CD14-positive monocyte (primary cell): Measurements from ENCODE around the gene NACA2. TPM values are rescaled to one million over a fixed set of nuclear protein-coding genes. Genes with fewer than 3 reads are reported as not detected.

Experiments used
- DNase-seq, 3 donors: peaks; one replicate each; pipeline ENCODE4 v3.0.0-alpha.2; 2011 to 2022
- H2AFZ ChIP-seq: 2 replicates; pipeline ENCODE4 v1.6.0; 2012; ENCODE audit warnings: mild to moderate bottlenecking, low read depth, low read length, inconsistent platforms; ENCODE audit not compliant: insufficient read depth, poor library complexity, severe bottlenecking
- H3K27ac ChIP-seq, 2 donors: 1 replicate in 1 of 2; 2 replicates in 1 of 2; pipeline ENCODE4 v1.5.1; 2012 to 2013; ENCODE audit warnings: low read length in 2 of 2, control low read depth in 1 of 2, inconsistent platforms in 1 of 2, low read depth in 1 of 2, mild to moderate bottlenecking in 1 of 2
- H3K27me3 ChIP-seq, 2 donors: one replicate each; pipeline versions ENCODE4 v1.6.0 to v1.6.1; 2011 to 2013; ENCODE audit warnings: low read length in 2 of 2; ENCODE audit not compliant: control insufficient read depth in 2 of 2, insufficient read depth in 2 of 2
- H3K36me3 ChIP-seq, 2 donors: replicated peaks in 1 of 2; 1 replicate in 1 of 2; 2 replicates in 1 of 2; pipeline versions ENCODE4 v1.5.1 to v1.6.1; 2012 to 2013; ENCODE audit warnings: low read length in 2 of 2, control low read depth in 1 of 2, inconsistent platforms in 1 of 2, mild to moderate bottlenecking in 1 of 2; ENCODE audit not compliant: insufficient read depth in 2 of 2, control insufficient read depth in 1 of 2
- H3K4me1 ChIP-seq, 2 donors: 1 replicate in 1 of 2; 2 replicates in 1 of 2; pipeline versions ENCODE4 v1.5.1 to v1.6.1; 2012 to 2013; ENCODE audit warnings: low read length in 2 of 2, control low read depth in 1 of 2, inconsistent platforms in 1 of 2, mild to moderate bottlenecking in 1 of 2, moderate library complexity in 1 of 2; ENCODE audit not compliant: insufficient read depth in 2 of 2, control insufficient read depth in 1 of 2
- H3K4me2 ChIP-seq: replicated peaks from 2 replicates; pipeline ENCODE3; 2012; ENCODE audit warnings: low read length, moderate library complexity, mild to moderate bottlenecking; ENCODE audit not compliant: poor library complexity, severe bottlenecking; ENCODE audit errors: extremely low read depth
- H3K4me3 ChIP-seq, 3 experiments: fragments of 200-600 bp in 1 of 3; sonication (generic) in 1 of 3; replicated peaks in 1 of 3; 1 replicate in 2 of 3; 2 replicates in 1 of 3; pipeline ENCODE4 v1.5.1; 2011 to 2013; ENCODE audit warnings: low read length in 3 of 3, mild to moderate bottlenecking in 3 of 3, control low read depth in 2 of 3, low read depth in 2 of 3, inconsistent platforms in 1 of 3, moderate library complexity in 1 of 3
- H3K79me2 ChIP-seq: 2 replicates; pipeline ENCODE4 v1.6.0; 2012; ENCODE audit warnings: mild to moderate bottlenecking, control low read depth, inconsistent platforms, low read length, moderate library complexity; ENCODE audit not compliant: insufficient read depth
- H3K9ac ChIP-seq: 2 replicates; pipeline ENCODE4 v1.6.0; 2017; ENCODE audit warnings: low read length, mild to moderate bottlenecking; ENCODE audit not compliant: insufficient read depth, poor library complexity, severe bottlenecking
- H3K9me3 ChIP-seq, 2 donors: replicated peaks in 1 of 2; 1 replicate in 1 of 2; 2 replicates in 1 of 2; pipeline versions ENCODE4 v1.5.1 to v1.6.1; 2012 to 2013; ENCODE audit warnings: low read length in 2 of 2, control low read depth in 1 of 2; ENCODE audit not compliant: control insufficient read depth in 1 of 2, insufficient read depth in 1 of 2
- H4K20me1 ChIP-seq: 2 replicates; pipeline ENCODE4 v1.6.0; 2012; ENCODE audit warnings: mild to moderate bottlenecking, low read length, control low read depth, moderate library complexity; ENCODE audit not compliant: insufficient read depth
- H3K27ac Mint-ChIP-seq, 7 donors: one replicate each; pipeline ENCODE4 v1.8.0; 2020; ENCODE audit warnings: mild to moderate bottlenecking in 7 of 7, mixed read lengths in 7 of 7, moderate library complexity in 6 of 7, inconsistent platforms in 2 of 7
- H3K27me3 Mint-ChIP-seq, 3 donors: one replicate each; pipeline ENCODE4 v1.8.0; 2021 to 2022; ENCODE audit warnings: low read depth in 3 of 3, mild to moderate bottlenecking in 3 of 3, mixed read lengths in 3 of 3, moderate library complexity in 3 of 3, inconsistent platforms in 1 of 3
- H3K36me3 Mint-ChIP-seq, 2 donors: one replicate each; pipeline ENCODE4 v1.8.0; 2020; ENCODE audit warnings: mixed read lengths in 2 of 2, inconsistent platforms in 1 of 2, mild to moderate bottlenecking in 1 of 2
- H3K4me1 Mint-ChIP-seq: one replicate; pipeline ENCODE4 v1.8.0; 2020; ENCODE audit warnings: mild to moderate bottlenecking, mixed read lengths
- H3K4me3 Mint-ChIP-seq, 2 donors: one replicate each; pipeline ENCODE4 v1.8.0; 2020; ENCODE audit warnings: mild to moderate bottlenecking in 2 of 2, mixed read lengths in 2 of 2, moderate library complexity in 1 of 2
- H3K9me3 Mint-ChIP-seq, 7 donors: one replicate each; pipeline ENCODE4 v1.8.0; 2020 to 2022; ENCODE audit warnings: mixed read lengths in 7 of 7, mild to moderate bottlenecking in 6 of 7, moderate library complexity in 6 of 7, inconsistent platforms in 2 of 7
- CTCF ChIP-seq: fragments of 200-600 bp; IDR thresholded peaks from one replicate; pipeline ENCODE4 v1.8.0; 2022; ENCODE audit warnings: antibody characterized with exemption, mild to moderate bottlenecking
- WGBS: methylation state at CpG from one replicate; pipeline ENCODE4 v1.1.5; 2013; ENCODE audit warnings: missing lambda C conversion rate; ENCODE audit not compliant: insufficient coverage; 5-methylcytosine and 5-hydroxymethylcytosine counted together
- intact Hi-C, 2 donors: fragments of 100-400 bp; cut with micrococcal nuclease; formaldehyde crosslinking; loops; one replicate each; pipeline versions ENCODE4 v1.15.0 to v1.15.1; 2023
- polyA plus RNA-seq, 3 donors: library from polyadenylated mRNA; depleted of rRNA in 1 of 3; unstranded in 2 of 3; stranded (reverse) in 1 of 3; fragments of 300-500 nt in 2 of 3; fragments of >200 nt in 1 of 3; fragmentation: Illumina TruSeq in 2 of 3; gene quantifications; 1 replicate in 2 of 3; 2 replicates in 1 of 3; pipeline ENCODE4 v1.2.3, GENCODE V29; 2012 to 2021

NACA2 gene
- polyA plus RNA-seq, 3 donors = not detected

GRCh38 chr17:61583242-61583641 is 7.8 kb downstream of the NACA2 start:
- H3K79me2 ChIP-seq = no peaks in the 10 kb centered on the region
- H3K27ac Mint-ChIP-seq = no peak overlapping the region
- H4K20me1 ChIP-seq = no peaks in the 10 kb centered on the region
- H3K27ac ChIP-seq = no peak overlapping the region
- H3K27me3 Mint-ChIP-seq = peaks cover 9 to 21% (median 17%) of the 10 kb centered on the region in 3 donors
- H3K4me3 ChIP-seq = no peak overlapping the region
- DNase-seq = no peak
- intact Hi-C loops = no loop called here
- H3K9me3 ChIP-seq = no peaks in the 10 kb centered on the region
- H3K27me3 ChIP-seq = peaks cover 6 to 7% of the 10 kb centered on the region in 2 donors
- H3K9ac ChIP-seq = no peak overlapping the region
- H3K36me3 Mint-ChIP-seq = no peaks in the 10 kb centered on the region
- H3K36me3 ChIP-seq = no peaks in the 10 kb centered on the region
- no peaks in the 10 kb centered on the region for H3K4me1 Mint-ChIP-seq
- H3K4me3 Mint-ChIP-seq = no peak overlapping the region
- WGBS = no CpG with 5 or more reads among the region's 3 CpGs
- TF ChIP-seq CTCF = no peak
- no peaks in the 10 kb centered on the region for H3K9me3 Mint-ChIP-seq
- H2AFZ ChIP-seq = no peak overlapping the region
- H3K4me2 ChIP-seq = no peak overlapping the region
- H3K4me1 ChIP-seq = no peaks in the 10 kb centered on the region

DNA sequence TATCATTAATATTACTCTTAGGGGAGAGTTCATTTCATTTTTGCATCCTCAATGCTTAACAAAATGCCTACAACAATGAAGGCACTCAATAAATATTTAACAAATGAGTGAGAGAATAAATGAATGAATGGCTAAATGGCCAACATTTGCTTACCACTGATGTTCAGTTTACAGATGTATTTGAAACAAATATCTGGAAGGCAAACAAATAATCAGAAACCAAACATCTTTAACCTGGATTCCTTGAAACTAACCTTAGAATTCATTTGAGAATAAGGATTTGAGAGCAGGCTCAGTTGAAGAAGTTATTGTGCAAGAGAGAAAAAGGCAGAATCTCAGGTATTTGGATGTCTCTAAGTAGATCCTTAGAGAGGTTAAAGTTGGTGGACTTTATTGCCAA is 8.4 kb downstream of the NACA2 start:
- no peaks in the 10 kb centered on the region for H3K4me1 Mint-ChIP-seq

More for the DNA sequence above, 8.4 kb downstream of the NACA2 start:
- Histone ChIP-seq H4K20me1 (no peaks in the 10 kb centered on the region), H3K9ac (no peak overlapping the region), H3K27me3 (peaks cover 8 to 9% of the 10 kb centered on the region in 2 donors), H3K79me2 (no peaks in the 10 kb centered on the region), H3K36me3 (no peaks in the 10 kb centered on the region), H3K4me3 (no peak overlapping the region), H3K4me1 (no peaks in the 10 kb centered on the region), H3K4me2 (no peak overlapping the region), H3K9me3 (no peaks in the 10 kb centered on the region), H2AFZ (no peak overlapping the region), H3K27ac (no peak overlapping the region)
- peaks cover 9 to 26% (median 20%) of the 10 kb centered on the region in 3 donors for H3K27me3 Mint-ChIP-seq
- DNase-seq = no peak
- TF ChIP-seq CTCF = no peak
- no peaks in the 10 kb centered on the region for H3K36me3 Mint-ChIP-seq
- intact Hi-C loops = no loop called here
- H3K27ac Mint-ChIP-seq = no peak overlapping the region
- no peak overlapping the region for H3K4me3 Mint-ChIP-seq
- no peaks in the 10 kb centered on the region for H3K9me3 Mint-ChIP-seq
